ENCODE data around the gene HBM. TPM values are rescaled to one million over a fixed set of nuclear protein-coding genes. Genes with fewer than 3 reads are reported as not detected.

HBM gene
- polyA plus RNA-seq, 1 of the 3 experiments (the other 2 are of a cell fraction) = not detected

DNA sequence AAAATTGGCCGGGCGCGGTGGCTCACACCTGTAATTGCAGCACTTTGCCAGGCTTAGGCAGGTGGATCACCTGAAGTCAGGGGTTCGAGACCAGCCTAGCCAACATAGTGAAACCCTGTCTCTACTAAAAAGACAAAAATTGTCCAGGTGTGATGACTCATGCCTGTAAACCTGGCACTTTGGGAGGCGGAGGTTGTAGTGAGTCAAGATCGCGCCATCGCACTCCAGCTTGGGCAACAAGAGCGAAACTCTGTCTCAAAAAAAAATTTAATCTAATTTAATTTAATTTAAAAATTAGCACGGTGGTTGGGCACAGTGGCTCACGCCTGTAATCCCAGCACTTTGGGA is 12.9 kb downstream of the HBM start:
- Histone ChIP-seq H3K27ac (ENCODE audit: low read depth in 2 of 2, low read length in 1 of 2) (no peak overlapping the region), H2AFZ (ENCODE audit: low read depth) (no peak overlapping the region), H3K4me3 (ENCODE audit: low read depth in 2 of 2, low read length in 1 of 2) (no peak overlapping the region), H3F3A (replicated peaks; ENCODE audit: insufficient read depth) (peaks cover 7% of the 10 kb centered on the region), H3K9me3 (no peaks in the 10 kb centered on the region), H3K9me2 (no peaks in the 10 kb centered on the region), H3K27me3 (ENCODE audit: insufficient read depth) (peaks cover 28% of the 10 kb centered on the region), H3K79me2 (ENCODE audit: insufficient read depth) (no peaks in the 10 kb centered on the region), H3K36me3 (replicated peaks in 1 of 2; ENCODE audit: control insufficient read depth in 1 of 2, insufficient read depth in 2 of 2, low read length in 1 of 2) (no peaks in the 10 kb centered on the region), H3K9ac (no peak overlapping the region), H3K4me1 (ENCODE audit: control insufficient read depth in 1 of 2, insufficient read depth in 2 of 2, low read depth in 1 of 2, low read length in 1 of 2) (peaks cover 0 to 10% of the 10 kb centered on the region in 2 experiments; a peak in 1 of 4 replicates), H3K4me2 (no peak overlapping the region), H4K20me1 (ENCODE audit: insufficient read depth) (peaks cover 18% of the 10 kb centered on the region)
- DNase-seq = no peak
- CTCF ChIA-PET = interaction anchor here (1.0 to 7.5 kb wide), 5 partner anchors 10 to 184 kb away, joined by 4 to 120 read pairs (median 38); no protein-coding TSS in a partner anchor
- POLR2A ChIA-PET = no interaction called here
- 88% methylated on average over 11 of the region's 11 CpGs for WGBS (ENCODE audit: low lambda C conversion rate)
- TF ChIP-seq, protein P1, sequence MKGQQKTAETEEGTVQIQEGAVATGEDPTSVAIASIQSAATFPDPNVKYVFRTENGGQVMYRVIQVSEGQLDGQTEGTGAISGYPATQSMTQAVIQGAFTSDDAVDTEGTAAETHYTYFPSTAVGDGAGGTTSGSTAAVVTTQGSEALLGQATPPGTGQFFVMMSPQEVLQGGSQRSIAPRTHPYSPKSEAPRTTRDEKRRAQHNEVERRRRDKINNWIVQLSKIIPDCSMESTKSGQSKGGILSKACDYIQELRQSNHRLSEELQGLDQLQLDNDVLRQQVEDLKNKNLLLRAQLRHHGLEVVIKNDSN (IDR thresholded peaks at IDR 0.05; ENCODE audit: borderline replicate concordance, low read depth) = no peak
- TF ChIP-seq GABPA (IDR thresholded peaks at IDR 0.05; ENCODE audit: low read depth) (no peak), GATA2 (CRISPR knock-in tag; IDR thresholded peaks at IDR 0.05) (no peak), USF2 (IDR thresholded peaks at IDR 0.05; ENCODE audit: borderline replicate concordance, low read depth, low read length) (no peak), SIN3A (IDR thresholded peaks at IDR 0.05; ENCODE audit: borderline replicate concordance, low read depth, low read length) (no peak), RCOR1 (IDR thresholded peaks at IDR 0.05; ENCODE audit: low read length) (no peak), FOSL2 (IDR thresholded peaks at IDR 0.05; ENCODE audit: borderline replicate concordance, low read depth) (no peak), RFX5 (IDR thresholded peaks at IDR 0.05; ENCODE audit: low read length) (no peak), TEAD4 (IDR thresholded peaks at IDR 0.05; ENCODE audit: borderline replicate concordance, insufficient read depth) (no peak), MXI1 (IDR thresholded peaks at IDR 0.05; ENCODE audit: low read depth, low read length) (no peak), NFIC (IDR thresholded peaks at IDR 0.05; ENCODE audit: borderline replicate concordance) (no peak), POLR2AphosphoS5 (IDR thresholded peaks at IDR 0.05; ENCODE audit: low read depth, low read length) (no peak), TAF1 (IDR thresholded peaks at IDR 0.05; ENCODE audit: borderline replicate concordance, low read depth, low read length) (no peak), EZH2phosphoT487 (IDR thresholded peaks at IDR 0.05; ENCODE audit: borderline replicate concordance, low read depth) (no peak), SMC3 (IDR thresholded peaks at IDR 0.05; ENCODE audit: low read depth, low read length) (no peak)
- TF ChIP-seq, protein P2, sequence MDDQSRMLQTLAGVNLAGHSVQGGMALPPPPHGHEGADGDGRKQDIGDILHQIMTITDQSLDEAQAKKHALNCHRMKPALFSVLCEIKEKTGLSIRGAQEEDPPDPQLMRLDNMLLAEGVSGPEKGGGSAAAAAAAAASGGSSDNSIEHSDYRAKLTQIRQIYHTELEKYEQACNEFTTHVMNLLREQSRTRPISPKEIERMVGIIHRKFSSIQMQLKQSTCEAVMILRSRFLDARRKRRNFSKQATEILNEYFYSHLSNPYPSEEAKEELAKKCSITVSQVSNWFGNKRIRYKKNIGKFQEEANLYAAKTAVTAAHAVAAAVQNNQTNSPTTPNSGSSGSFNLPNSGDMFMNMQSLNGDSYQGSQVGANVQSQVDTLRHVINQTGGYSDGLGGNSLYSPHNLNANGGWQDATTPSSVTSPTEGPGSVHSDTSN (IDR thresholded peaks at IDR 0.05) = no peak

All from SK-N-SH (cell line).